GM20431 (cell line): Measurements from ENCODE around the gene LDLRAD2.
"Not testable (repeated sequence)": the region's sequence is repeated elsewhere in the genome, so short reads cannot be mapped to it uniquely, and the experiment has no call there.

Source experiments
- in situ Hi-C: fragments of 300-500 bp; cut with MseI, MboI; formaldehyde crosslinking; loops from one replicate; pipeline ENCODE4 v1.15.0; 2020; ENCODE audit warnings: low sequenced_read_pairs; ENCODE audit not compliant: unreplicated experiment

The LDLRAD2 gene, protein sequence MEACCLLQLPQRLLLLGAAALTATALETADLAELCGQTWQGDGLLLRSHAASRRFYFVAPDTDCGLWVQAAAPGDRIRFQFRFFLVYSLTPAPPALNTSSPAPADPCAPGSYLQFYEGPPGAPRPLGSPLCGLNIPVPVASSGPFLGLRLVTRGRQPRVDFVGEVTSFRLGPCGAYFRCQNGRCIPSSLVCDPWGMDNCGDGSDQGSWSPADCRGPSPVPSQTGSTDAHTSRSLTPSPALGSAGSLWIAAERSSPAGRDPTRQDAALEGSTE

DNA sequence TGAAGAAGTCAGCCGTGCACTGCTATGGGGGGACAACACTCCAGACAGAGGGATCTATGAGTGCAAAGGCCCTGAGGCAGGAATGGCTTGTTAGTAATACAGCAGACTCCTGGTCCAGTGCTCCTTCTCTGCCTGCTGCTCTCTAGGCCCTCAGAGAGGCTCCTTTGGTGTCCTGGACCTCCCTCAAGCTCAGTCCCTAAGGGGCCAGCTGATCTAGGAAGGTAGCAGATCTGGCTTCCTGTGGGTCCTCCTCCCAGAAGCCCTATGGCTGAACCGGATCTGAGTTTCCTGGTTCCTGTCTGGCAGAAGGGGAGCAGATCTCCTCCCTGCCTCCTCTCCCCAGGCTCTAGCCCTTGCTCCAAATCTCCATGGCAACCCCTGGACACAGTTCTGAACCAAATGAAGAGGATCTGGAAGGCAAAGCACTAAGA, at the start of gene LDLRAD2:
Gene LDLRAD2 (plus strand): TSS at position 391 of the 431 bp plus-strand sequence. CDS start 187 bp downstream, outside the sequence.
- in situ Hi-C loops, result no loop called here

DNA sequence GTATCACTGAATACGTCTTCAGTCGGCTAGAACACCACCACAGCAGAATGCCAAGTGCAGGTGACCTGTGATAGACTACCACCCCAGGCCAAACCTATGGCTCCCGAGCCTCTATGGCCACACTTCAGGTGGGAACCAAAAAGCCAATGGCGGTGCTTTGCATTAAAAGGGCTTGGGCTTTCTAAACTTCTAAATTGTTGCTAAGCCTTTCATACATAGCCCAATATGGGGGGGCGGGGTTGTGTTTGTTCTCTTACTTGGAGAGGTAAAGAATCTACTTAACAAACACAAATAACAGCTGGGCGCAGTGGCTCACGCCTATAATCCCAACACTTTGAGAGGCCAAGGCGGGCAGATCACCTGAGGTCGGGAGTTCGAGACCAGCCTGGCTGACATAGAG, 48.8 kb upstream of the LDLRAD2 start:
- in situ Hi-C loops, result no loop called here

DNA sequence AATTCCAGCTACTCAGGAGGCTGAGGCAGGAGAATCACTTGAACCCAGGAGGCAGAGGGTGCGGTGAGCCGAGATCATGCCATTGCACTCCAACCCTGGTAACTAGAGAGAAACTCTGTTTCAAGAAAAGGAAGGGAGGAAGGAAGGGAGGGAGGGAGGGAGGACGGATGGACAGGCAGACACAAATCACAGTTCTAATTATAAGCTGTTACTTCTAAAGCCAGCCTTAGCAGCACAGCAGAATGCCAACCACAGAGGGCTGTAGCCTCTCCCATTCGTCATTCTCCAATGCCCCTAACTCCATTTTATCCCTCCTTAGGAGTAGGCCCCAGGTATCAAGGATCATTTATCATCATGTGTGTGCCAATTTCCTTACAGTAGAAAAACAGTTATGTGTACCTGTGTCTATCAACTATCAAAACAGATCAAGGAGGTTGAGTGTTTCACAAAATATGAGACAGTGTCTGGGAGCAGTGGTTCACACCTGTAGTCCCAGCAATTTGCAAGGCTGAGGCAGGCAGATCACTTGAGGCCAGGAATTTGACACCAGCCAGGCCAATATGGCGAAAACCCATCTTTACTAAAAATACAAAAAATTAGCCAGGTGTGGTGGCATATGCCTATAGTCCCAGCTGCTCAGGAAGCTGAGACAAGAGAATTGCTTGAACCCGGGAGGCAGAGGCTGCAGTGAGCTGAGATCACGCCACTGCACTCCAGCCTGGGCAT, 48.2 kb upstream of the LDLRAD2 start:
- in situ Hi-C loops, result no loop called here

DNA sequence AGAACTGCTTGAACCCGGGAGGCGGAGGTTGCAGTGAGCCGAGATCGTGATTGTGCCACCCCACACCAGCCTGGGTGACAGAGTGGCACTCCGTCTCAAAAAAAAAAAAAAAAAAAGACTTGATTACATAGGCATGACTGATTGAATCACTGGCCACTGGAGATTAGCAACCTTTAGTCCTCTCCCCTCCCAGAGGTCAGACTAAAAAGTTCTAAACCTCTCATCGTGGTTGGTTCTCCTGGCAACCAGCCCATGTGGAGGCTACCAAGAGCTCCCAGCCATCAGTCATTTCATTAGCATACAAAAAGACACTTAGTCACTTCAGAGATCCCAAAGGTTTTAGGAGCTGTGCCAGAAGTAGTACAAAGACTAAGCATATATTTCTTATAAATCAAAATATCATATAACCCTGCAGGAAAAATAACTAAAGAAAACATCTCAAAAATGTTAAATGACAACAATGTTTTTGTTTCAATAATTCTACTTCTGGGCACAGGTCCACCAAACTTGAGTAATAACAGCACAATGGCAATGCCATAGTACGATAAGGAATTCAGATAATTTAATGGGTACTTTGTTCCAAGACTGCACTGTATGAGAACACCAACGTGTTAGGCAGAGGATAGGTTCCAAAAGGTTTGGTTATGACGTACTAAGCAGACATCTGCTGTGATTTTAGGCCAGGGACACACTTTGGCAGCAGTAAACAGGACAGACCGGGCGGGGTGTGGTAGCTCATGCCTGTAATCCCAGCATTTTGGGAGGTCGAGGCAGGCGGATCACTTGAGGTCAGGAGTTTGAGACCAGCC, 47.2 kb upstream of the LDLRAD2 start:
- in situ Hi-C loops, result no loop called here

DNA sequence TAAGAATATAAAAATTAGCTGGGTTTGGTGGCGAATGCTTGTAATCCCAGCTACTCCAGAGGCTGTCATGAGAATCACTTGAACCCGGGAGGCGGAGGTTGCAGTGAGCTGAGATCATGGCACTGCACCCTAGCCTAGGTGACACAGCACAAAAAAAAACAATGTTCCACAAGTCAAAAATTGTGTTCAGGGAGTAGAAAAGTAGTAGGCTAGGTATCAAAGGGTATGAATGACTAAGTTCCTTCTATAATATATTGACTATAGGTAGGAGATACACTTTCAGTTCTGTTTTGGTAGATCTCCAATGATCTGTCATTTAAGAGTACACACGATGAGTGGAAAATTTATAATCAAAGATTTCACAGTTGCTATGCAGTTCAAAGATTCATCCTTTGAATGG, 45.9 kb upstream of the LDLRAD2 start:
- in situ Hi-C loops, result no loop called here

DNA sequence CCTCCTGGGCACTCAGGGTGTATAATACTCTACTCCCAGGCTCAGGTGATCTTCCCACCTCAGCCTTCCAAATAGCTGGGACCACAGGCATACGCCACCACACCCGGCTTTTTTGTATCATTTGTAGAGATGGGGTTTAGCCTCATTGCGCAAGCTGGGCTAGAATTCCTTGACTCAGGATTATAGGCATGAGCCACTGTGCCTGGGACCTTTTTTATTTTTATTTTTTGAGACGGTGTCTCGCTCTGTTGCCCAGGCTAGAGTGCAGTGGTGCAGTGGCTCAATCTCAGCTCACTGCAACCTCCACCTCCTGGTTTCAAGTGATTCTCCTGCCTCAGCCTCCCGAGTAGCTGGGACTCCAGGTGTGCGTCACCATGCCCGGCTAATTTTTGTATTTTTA, 45.0 kb upstream of the LDLRAD2 start:
- in situ Hi-C loops, result not testable (repeated sequence)

DNA sequence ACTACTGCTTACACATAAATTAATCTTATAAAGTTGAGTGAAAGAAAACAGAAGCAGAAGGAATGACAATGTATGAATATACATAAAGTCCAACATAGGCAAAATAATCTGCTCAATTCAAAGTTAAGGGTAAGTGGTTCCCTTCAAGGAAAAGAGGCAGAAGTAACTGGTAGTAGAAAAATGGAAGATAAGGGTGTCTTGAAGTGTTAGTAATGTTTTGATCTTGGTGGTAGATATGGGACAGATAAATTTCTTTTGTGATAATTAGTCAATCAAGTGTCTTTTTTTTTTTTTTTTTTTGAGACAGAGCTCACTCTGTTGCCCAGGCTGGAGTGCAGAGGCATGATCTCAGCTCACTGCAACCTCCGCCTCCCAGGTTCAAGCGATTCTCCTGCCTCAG, 41.9 kb upstream of the LDLRAD2 start:
- in situ Hi-C loops, result no loop called here

DNA sequence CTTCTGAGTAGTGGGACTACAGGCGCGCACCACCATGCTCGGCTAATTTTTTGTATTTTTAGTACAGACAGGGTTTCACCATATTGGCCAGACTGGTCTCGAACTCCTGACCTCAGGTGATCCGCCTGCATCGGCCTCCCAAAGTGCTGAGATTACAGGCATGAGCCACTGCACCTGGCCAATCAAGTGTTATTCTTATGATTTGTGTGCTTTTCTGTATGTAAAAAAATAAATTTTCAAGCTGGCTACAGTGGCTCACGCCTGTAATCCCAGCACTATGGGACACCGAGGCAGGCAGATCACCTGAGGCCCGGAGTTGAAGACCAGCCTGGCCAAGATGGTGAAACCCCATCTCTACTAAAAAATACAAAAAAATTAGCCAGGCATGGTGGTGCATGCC, 41.5 kb upstream of the LDLRAD2 start:
- in situ Hi-C loops, result not testable (repeated sequence)

DNA sequence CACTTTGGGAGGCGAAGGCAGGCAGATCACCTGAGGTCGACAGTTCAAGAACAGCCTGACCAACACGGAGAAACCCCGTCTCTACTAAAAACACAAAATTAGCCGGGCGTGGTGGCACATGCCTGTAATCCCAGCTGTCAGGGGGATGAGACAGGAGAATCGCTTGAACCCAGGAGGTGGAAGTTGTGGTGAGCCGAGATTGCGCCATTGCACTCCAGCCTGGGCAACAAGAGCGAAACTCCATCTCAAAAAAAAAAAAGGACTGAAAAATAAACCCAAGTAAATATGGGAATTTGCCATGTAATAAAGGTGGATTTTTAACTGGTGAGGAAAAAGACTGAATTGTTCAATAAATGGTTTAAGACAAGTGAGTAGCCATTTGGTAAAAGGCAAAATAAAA, 40.4 kb upstream of the LDLRAD2 start:
- in situ Hi-C loops, result not testable (repeated sequence)

DNA sequence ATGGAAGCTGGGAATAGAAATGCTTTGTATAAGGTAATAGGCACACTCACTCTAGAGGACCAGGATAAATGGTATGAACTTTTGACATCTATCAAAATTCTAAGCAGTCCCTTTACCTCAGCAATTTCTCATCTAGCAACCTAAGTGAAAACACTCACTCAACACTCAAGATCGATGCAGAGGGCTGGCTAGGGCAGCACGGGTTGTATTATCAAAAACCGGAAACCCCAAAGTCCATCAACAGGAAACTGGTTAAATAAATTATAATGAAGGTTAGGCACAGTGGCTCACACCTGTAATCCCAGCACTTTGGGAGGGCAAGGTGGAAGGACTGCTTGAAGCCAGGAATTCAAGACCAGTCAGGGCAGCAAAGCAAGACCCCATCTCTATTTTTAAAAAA, 38.5 kb upstream of the LDLRAD2 start:
- in situ Hi-C loops, result no loop called here

DNA sequence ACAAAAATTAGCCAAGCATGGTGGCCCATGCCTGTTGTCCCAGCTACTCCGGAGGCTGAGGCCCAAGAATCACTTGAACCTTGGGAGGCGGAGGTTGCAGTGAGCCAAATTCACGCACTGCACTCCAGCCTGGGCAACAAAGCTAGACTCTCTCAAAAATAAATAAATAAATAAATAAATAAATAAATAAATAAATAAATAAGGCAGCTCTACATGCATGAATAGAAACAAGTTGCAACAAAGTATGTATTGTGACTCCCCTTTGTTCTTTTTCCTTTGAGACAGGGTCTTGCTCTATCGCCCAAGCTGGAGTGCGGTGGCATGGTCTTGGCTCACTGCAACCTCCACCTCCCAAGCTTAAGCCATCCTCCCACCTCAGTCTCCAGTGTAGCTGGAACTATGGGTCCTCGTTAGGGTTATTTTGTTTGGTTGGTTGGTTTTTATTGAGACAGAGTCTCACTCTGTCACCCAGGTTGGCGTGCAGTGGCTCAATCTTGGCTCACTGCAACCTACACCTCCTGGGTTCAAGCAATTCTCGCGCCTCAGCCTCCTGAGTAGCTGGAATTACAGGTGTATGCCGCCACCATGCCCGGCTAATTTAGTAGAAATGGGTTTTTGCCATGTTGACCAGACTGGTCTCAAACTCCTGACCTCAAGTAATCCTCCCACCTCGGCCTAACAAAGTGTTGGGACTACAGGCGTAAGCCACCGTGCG, 37.1 kb upstream of the LDLRAD2 start:
- in situ Hi-C loops, result no loop called here

DNA sequence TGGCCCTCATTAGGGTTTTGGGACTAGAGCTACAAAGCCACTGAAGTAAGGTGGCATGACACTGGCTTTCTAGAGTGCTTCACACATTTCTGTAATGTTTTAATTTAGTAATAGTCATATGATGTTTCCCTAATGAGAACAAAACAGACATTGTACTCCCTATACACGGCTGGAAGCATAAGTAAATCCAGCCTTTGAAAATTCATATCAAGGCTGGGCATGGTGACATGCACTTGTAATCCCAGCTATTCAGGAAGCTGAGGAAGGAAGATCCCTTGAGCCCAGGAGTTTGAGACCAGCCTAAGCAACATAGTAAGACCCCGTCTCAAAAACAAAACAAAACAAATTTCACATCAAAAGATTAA, 36.5 kb upstream of the LDLRAD2 start:
- in situ Hi-C loops, result no loop called here

DNA sequence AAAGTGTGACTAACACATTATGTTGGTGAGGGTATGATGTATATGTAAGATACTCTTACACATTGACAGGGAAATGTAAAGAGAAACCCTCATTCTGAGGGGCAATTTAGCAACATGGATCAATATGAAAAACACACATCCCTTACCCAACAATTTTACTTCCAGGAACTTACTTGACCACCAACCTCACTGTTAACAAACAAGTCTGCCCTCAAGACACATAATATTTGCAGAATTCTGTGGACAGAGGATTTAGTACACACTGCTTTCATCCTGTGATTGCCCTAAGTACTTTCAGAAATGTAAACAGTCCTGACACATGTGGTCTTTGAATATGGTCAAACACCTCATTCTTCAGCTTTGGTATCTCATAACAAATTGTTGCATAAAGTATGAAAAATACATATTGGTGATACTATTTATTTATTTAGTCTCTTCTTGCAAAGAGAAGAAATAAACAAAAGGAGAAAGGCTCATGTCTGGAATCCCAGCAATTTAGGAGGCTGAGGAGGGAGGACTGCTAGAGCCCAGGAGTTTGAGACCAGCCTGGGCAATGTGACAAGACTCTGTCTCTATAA, 36.0 kb upstream of the LDLRAD2 start:
- in situ Hi-C loops, result no loop called here

DNA sequence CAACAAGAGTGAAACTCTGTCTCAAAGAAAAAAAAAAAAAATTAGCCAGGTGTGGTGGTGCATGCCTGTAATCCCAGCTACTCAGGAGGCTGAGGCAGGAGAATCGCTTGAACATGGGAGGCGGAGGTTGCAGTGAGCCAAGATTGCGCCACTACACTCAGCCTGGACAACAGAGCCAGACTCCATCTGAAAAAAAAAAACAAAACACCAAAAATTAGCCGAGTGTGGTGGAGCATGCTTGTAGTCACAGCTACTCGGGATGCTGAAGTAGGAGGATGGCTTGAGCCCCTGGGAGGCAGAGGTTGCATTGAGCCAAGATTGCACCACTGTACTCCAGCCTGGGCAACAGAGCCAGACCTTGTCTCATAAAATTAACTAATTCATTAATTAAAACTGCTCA, 35.1 kb upstream of the LDLRAD2 start:
- in situ Hi-C loops, result not testable (repeated sequence)

DNA sequence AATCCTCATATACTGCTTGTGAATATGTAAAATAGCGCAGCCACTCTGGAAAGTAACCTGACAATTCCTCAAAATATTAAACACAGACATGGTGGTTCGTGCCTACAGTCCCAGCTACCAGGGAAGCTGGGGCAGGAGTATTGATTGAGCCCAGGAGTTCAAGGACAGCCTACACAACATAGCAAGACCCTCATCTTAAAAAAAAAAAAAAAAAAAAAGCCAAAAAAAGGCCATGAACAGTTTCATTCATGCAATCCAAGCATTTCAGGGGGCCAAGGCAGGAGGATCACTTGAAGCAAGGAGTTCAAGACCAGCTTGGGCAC, 33.7 kb upstream of the LDLRAD2 start:
- in situ Hi-C loops, result no loop called here

DNA sequence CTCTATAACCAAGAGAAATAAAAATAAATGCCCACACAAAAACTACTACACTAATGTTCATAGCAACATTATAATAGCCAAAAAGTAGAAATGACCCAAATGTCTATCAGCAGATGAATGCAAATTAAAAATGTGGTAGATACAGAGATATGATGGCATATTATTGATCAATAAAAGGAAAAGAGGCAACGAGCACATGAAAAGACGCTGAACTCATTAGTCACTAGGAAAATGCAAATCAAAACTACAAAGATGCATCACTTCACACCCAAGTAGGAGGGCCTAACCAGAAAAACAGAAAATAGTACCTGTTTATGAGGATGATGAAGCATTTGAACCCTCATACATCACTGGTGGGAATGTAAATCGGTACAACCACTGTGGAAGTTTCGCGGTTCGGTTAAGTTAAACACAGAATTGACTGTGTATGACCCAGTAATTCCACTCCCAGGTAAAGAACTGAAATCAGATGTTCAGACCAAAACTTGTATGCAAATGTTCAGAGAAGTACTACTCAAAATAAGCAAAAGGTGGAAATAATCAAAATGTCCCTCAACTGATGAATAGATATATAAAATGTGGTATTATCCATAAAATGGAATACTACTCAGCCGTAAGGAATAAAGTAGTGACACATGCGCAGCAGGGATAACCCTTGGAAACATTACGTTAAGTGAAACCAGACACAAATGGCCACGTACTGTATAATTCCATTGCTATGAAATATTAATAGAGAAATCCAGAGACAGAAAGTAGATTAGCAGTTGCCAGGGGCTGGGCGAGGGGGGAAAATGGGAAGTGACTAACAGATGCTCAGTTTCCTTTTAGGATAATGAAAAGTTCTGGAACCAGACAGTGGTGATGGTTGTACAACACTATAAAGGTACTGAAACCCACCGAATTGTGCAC, 32.2 kb upstream of the LDLRAD2 start:
- in situ Hi-C loops, result no loop called here

DNA sequence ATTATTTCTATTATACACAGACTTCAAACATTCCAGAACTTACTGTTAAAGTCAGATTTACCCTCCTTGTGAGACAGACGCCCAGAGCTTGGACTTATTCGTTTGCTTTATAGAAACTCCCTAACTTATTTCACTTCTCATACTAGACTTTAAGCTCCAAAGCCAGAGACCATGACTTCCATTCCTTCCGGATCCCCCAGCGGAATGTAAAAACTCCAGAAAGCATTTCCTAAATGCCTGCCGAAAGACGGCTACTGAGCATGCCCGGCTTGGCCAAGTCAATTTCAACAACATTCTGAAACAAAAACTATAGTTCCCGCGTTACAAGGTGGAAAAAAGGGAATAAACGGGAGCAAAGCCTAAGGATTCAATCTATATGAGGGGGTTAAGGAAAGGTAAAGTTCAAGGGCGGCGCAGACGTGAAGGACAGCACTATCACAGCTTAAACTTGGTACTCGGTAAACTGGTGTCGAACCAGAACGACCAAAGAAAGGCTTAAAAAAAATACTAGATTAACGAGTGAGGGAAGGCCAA, 30.2 kb upstream of the LDLRAD2 start:
- in situ Hi-C loops, result no loop called here

DNA sequence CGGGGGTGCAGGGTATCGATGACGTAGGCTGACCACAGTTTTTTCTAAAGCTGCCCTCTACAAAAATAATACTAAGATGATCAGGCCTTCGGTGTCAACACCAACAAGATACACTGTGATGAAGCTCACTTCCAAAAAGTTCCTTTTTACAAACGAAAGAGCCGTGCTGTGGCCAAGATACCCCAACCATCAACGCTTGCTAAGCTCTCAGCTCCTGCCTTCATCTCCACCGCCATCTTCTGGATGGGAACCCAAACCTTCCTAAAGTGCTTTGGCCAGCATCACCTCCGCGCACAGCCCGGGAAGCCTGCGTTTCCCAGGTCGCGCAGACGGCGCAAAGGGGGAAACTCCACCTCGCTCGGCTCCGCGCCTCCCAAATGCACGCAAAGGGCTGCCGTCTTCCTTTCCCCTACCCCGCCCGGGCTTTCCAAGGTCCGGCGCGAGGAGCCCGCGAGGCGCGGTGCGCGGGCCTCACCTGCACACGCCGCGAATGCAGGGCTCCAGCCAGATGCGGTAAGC, 29.7 kb upstream of the LDLRAD2 start:
- in situ Hi-C loops, result no loop called here
